Endothelial cell (in vitro differentiated cells): ENCODE results near the gene GPR85. TPM values are rescaled to one million over a fixed set of nuclear protein-coding genes. Genes with fewer than 3 reads are reported as not detected.

Source experiments
- DNase-seq: peaks from one replicate; pipeline ENCODE4 v3.0.0; 2021; ENCODE audit warnings: low spot score
- H3K27ac Mint-ChIP-seq: one replicate; pipeline ENCODE4 v1.8.0; 2021; ENCODE audit warnings: mixed read lengths, inconsistent platforms; ENCODE audit not compliant: unreplicated experiment
- H3K27me3 Mint-ChIP-seq: one replicate; pipeline ENCODE4 v1.8.0; 2021; ENCODE audit warnings: mild to moderate bottlenecking, moderate library complexity, mixed read lengths, inconsistent platforms; ENCODE audit not compliant: unreplicated experiment
- H3K36me3 Mint-ChIP-seq: one replicate; pipeline ENCODE4 v1.8.0; 2021; ENCODE audit warnings: mild to moderate bottlenecking, low read depth, mixed read lengths, inconsistent platforms; ENCODE audit not compliant: unreplicated experiment
- H3K4me1 Mint-ChIP-seq: one replicate; pipeline ENCODE4 v1.8.0; 2021; ENCODE audit warnings: mild to moderate bottlenecking, mixed read lengths, inconsistent platforms; ENCODE audit not compliant: unreplicated experiment
- H3K4me3 Mint-ChIP-seq: one replicate; pipeline ENCODE4 v1.8.0; 2021; ENCODE audit warnings: mild to moderate bottlenecking, mixed read lengths, inconsistent platforms; ENCODE audit not compliant: unreplicated experiment
- H3K9me3 Mint-ChIP-seq: one replicate; pipeline ENCODE4 v1.8.0; 2021; ENCODE audit warnings: mixed read lengths, inconsistent platforms; ENCODE audit not compliant: unreplicated experiment
- total RNA-seq: library from RNA; stranded (reverse); fragmentation: NEBNext Ultra II Directional; extraction: Animal tissue kit (Norgen Biotek cat#: 25700); gene quantifications from one replicate; pipeline ENCODE4 v1.2.1, GENCODE V29; 2021; ENCODE audit not compliant: unreplicated experiment
- TF ChIP-seq, protein P1 (sequence below): fragments of 200-600 bp; sonication (generic); IDR thresholded peaks from one replicate; pipeline ENCODE4 v1.5.0; 2021; ENCODE audit warnings: antibody characterized with exemption; ENCODE audit not compliant: unreplicated experiment

Gene GPR85
- total RNA-seq, 1 donor from 2014 or later, result 3.0 TPM

GRCh38 chr7:113084496-113085172 is 2.0 kb downstream of the GPR85 start:
- H3K27me3 Mint-ChIP-seq, result peaks cover 6% of the 10 kb centered on the region
- no peak overlapping the region for H3K27ac Mint-ChIP-seq
- TF ChIP-seq, protein P1, sequence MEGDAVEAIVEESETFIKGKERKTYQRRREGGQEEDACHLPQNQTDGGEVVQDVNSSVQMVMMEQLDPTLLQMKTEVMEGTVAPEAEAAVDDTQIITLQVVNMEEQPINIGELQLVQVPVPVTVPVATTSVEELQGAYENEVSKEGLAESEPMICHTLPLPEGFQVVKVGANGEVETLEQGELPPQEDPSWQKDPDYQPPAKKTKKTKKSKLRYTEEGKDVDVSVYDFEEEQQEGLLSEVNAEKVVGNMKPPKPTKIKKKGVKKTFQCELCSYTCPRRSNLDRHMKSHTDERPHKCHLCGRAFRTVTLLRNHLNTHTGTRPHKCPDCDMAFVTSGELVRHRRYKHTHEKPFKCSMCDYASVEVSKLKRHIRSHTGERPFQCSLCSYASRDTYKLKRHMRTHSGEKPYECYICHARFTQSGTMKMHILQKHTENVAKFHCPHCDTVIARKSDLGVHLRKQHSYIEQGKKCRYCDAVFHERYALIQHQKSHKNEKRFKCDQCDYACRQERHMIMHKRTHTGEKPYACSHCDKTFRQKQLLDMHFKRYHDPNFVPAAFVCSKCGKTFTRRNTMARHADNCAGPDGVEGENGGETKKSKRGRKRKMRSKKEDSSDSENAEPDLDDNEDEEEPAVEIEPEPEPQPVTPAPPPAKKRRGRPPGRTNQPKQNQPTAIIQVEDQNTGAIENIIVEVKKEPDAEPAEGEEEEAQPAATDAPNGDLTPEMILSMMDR, result no peak
- no peaks in the 10 kb centered on the region for H3K9me3 Mint-ChIP-seq
- H3K36me3 Mint-ChIP-seq, result no peaks in the 10 kb centered on the region
- H3K4me3 Mint-ChIP-seq, result no peak overlapping the region
- H3K4me1 Mint-ChIP-seq, result peaks cover 12% of the 10 kb centered on the region
- no peak for DNase-seq

DNA sequence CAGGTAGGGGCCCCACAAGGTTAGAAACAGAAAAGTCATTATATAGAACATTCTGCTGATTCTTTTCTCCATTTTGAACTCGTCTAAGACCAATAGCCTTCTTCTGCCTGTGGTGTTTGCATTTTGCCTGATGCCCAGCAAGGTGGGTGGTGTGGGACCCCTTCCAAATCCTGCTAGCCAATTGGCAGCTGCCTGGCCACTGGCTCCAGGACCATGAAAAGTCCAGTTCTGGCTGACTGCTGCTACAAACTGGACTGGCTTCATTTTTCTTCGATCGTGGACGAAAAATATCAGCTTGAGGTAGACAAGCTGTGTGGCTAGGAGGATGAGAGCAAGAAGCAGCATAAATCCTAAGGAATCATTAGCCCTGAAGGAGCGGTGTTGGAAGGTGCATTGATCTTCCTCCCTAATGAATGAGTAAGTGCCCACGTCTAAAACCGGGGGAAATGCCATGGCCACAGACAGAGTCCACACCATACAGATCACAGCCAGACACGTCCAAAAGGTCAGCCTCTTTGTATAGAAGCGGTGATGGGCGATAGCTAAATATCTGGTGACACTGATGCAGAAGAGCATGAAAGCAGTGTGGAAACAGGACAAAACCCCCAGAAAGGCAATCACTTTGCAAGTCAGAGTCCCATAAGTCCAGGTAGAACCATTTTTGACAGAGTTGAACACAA is 2.7 kb downstream of the GPR85 start:
- Mint-ChIP-seq H3K9me3 (no peaks in the 10 kb centered on the region), H3K36me3 (no peaks in the 10 kb centered on the region), H3K4me3 (no peak overlapping the region), H3K4me1 (peaks cover 12% of the 10 kb centered on the region), H3K27ac (no peak overlapping the region), H3K27me3 (peaks cover 6% of the 10 kb centered on the region)
- TF ChIP-seq, protein P1, result no peak
- no peak for DNase-seq

- no peak for DNase-seq
- TF ChIP-seq, protein P1, result no peak
- Mint-ChIP-seq H3K4me3 (no peak overlapping the region), H3K27ac (no peak overlapping the region), H3K36me3 (no peaks in the 10 kb centered on the region), H3K9me3 (no peaks in the 10 kb centered on the region), H3K27me3 (peaks cover 6% of the 10 kb centered on the region), H3K4me1 (peaks cover 12% of the 10 kb centered on the region)
Observed at GRCh38 chr7:113083132-113083815, 3.4 kb downstream of the GPR85 start.

GRCh38 chr7:113078331-113078730 is 8.3 kb downstream of the GPR85 start:
- H3K9me3 Mint-ChIP-seq, result no peaks in the 10 kb centered on the region
- no peak for DNase-seq
- TF ChIP-seq, protein P1, result no peak
- H3K36me3 Mint-ChIP-seq, result no peaks in the 10 kb centered on the region
- H3K27me3 Mint-ChIP-seq, result peaks cover 5% of the 10 kb centered on the region
- H3K4me1 Mint-ChIP-seq, result peaks cover 19% of the 10 kb centered on the region
- H3K4me3 Mint-ChIP-seq, result no peak overlapping the region
- no peak overlapping the region for H3K27ac Mint-ChIP-seq
